HG03060 (cell line): ENCODE data around the gene C10orf90.

Experiments
- ATAC-seq: cut with Tn5 transposase; IDR thresholded peaks from one replicate; pipeline ENCODE4 v1.9.1; 2021; ENCODE audit warnings: low read depth, moderate number of reproducible peaks; ENCODE audit not compliant: unreplicated experiment

C10orf90 gene

GRCh38 chr10:126592901-126593300 lies 77.6 kb downstream of the C10orf90 start:
- ATAC-seq: no peak

GRCh38 chr10:126588024-126588423 lies 82.5 kb downstream of the C10orf90 start:
- no peak for ATAC-seq

- ATAC-seq: no peak
These were observed 83.6 kb downstream of the C10orf90 start for GRCh38 chr10:126586878-126587277.

- ATAC-seq: no peak
These were observed 84.4 kb downstream of the C10orf90 start for GRCh38 chr10:126586128-126586527.

GRCh38 chr10:126585249-126586017 lies 85.1 kb downstream of the C10orf90 start:
- ATAC-seq: no peak

GRCh38 chr10:126584836-126585235 lies 85.7 kb downstream of the C10orf90 start:
- no peak for ATAC-seq

GRCh38 chr10:126583552-126584200 lies 86.8 kb downstream of the C10orf90 start:
- ATAC-seq: no peak

GRCh38 chr10:126581648-126582046 lies 88.8 kb downstream of the C10orf90 start:
- ATAC-seq: no peak

GRCh38 chr10:126580873-126581647 lies 89.4 kb downstream of the C10orf90 start:
- ATAC-seq: no peak

- ATAC-seq: no peak
These were observed 94.2 kb downstream of the C10orf90 start for GRCh38 chr10:126576336-126576735.

GRCh38 chr10:126570621-126571602 lies 99.6 kb downstream of the C10orf90 start:
- ATAC-seq: no peak

GRCh38 chr10:126570245-126570570 lies 100.3 kb downstream of the C10orf90 start:
- ATAC-seq: no peak

- ATAC-seq: no peak
These were observed 100.8 kb downstream of the C10orf90 start for GRCh38 chr10:126569513-126570244.

GRCh38 chr10:126568809-126569385 lies 101.6 kb downstream of the C10orf90 start:
- no peak for ATAC-seq

GRCh38 chr10:126565871-126566270 lies 104.6 kb downstream of the C10orf90 start:
- no peak for ATAC-seq

GRCh38 chr10:126565441-126565840 lies 105.1 kb downstream of the C10orf90 start:
- no peak for ATAC-seq

GRCh38 chr10:126564326-126564888 lies 106.1 kb downstream of the C10orf90 start:
- ATAC-seq: no peak

- ATAC-seq: no peak
These were observed 107.1 kb downstream of the C10orf90 start for GRCh38 chr10:126563361-126563760.
